Measurements from ENCODE around the gene CTNNBIP1.

The CTNNBIP1 gene

DNA sequence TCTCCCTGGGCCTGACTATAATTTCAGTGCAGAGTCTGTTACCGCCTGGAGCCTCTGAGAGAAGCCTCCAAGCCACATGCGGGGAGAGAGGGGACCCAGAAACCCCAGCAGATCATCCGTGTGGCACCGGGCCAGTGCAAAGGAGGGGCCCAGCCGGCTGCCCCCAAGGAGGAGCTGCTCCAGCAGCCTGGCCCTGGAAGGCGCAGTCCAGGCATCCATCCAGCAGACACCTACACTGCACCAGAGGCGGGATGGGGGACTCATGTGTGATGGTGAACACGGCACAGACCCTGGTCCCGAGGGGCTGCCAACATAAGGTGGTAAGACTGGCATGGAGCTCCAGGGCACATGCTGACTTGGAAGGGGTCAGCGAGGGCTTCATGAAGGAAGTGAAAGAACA, 46.7 kb downstream of the CTNNBIP1 start:
- Histone ChIP-seq H3K9ac (peak overlapping the region; percentile 59; the same call in 1 of the 2 replicates), H4K20me1 (0 out of 2 replicates have a peak, but pooled peaks cover 5% of the 10 kb centered on the region), H3K36me3 (peaks cover 10% of the 10 kb centered on the region; the same call in 1 of the 2 replicates), H3K9me3 (no peaks in the 10 kb centered on the region), H3K27ac (peak overlapping the region; percentile 69), H3K27me3 (no peaks in the 10 kb centered on the region), H3K4me2 (peak overlapping the region; percentile 85), H3K4me1 (peaks cover 91% of the 10 kb centered on the region), H3K4me3 (no peak overlapping the region)
- no peak for TF ChIP-seq Cebpa-rat (IDR thresholded peaks at IDR 0.05)

DNA sequence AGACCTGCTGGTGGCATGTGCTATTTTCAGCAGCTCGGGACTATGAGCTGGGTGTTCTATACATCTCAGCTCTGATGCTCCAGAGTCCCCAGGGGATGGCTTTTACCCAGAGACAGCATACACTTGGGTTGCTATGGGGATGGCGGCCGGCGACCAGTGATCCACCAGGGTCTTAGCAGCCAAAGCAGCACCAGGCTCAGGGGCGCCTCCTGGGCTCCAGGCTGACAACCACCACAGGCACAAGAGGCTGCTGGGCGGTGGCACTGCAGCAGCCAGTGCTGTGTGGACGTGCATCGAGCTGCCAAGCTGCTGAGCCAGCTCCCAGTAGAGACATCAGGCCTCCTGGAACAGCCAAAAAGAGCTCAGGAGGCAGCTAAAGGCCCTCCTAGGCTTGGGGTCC, 48.7 kb downstream of the CTNNBIP1 start:
- Histone ChIP-seq H3K4me1 (peaks cover 79% of the 10 kb centered on the region), H3K27me3 (no peaks in the 10 kb centered on the region), H3K4me2 (peak overlapping the region; percentile 52), H4K20me1 (0 out of 2 replicates have a peak, but pooled peaks cover 5% of the 10 kb centered on the region), H3K9me3 (no peaks in the 10 kb centered on the region), H3K36me3 (peaks cover 16% of the 10 kb centered on the region; the same call in 1 of the 2 replicates), H3K9ac (no peak overlapping the region), H3K4me3 (no peak overlapping the region), H3K27ac (no peak overlapping the region)
- no peak for TF ChIP-seq Cebpa-rat (IDR thresholded peaks at IDR 0.05)

DNA sequence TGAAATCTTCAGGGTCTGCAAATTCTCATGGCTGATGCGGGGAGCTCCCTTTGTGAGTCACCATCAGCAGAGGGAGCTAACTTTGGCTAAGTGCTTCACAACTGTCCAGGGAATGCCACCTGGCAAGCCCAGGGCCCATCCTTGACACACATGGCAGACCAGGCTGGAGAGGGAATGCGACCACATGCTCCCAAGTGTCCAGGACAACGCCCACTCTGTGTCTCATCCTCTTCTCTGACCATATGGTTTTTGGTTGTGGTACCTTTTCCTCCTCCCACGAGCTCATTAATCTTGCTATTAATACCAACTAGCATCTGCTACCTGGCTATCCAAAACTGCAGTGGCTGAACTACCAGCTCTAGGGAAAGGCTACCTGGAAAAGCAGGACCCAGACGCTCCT, 49.2 kb downstream of the CTNNBIP1 start:
- Histone ChIP-seq H3K36me3 (peaks cover 16% of the 10 kb centered on the region; the same call in 1 of the 2 replicates), H3K27me3 (no peaks in the 10 kb centered on the region), H3K27ac (no peak overlapping the region), H3K4me3 (no peak overlapping the region), H4K20me1 (0 out of 2 replicates have a peak, but pooled peaks cover 5% of the 10 kb centered on the region), H3K4me1 (peaks cover 79% of the 10 kb centered on the region), H3K9me3 (no peaks in the 10 kb centered on the region), H3K4me2 (peak overlapping the region; percentile 52), H3K9ac (no peak overlapping the region)
- no peak for TF ChIP-seq Cebpa-rat (IDR thresholded peaks at IDR 0.05)

DNA sequence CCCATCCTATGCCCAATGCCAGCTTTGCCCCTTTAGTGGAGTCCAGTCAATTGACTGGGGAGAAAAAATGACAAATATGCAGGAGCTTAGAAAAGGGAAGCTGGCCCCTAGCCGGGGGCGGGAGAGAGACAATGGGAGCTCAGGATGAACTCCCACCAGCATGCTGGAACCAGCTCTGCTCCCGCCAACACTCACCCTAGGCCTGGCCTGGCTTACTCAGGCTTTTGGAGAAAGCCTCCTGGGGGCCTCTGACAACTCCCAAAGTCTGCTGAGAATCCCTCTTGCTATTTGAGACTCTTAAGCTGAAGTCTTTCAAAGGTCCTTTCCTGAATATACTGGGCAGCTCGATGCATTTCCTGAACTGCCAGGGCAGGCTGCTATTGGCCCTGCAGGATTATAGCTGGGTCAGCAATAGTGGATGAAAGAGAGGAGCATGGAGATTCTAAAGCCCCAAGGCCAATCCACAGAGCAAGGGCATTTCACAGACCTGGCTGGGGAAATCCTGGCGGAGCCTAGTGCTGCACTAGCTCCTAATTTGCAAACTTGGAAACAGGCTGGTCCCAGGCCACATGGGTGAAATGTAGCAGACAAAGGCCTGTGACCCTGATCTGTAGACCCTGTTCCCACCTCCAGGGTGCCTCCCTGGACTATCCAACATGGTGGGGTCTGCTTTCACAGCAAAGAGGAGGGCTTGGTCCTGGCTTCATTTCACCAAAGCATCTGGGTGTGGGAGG, 50.6 kb downstream of the CTNNBIP1 start:
- H3K4me1 ChIP-seq, result peaks cover 67% of the 10 kb centered on the region
- no peak for TF ChIP-seq Cebpa-rat (IDR thresholded peaks at IDR 0.05)
- peaks cover 2% of the 10 kb centered on the region; the same call in 1 of the 2 replicates for H3K9me3 ChIP-seq
- 0 out of 2 replicates have a peak, but pooled peaks cover 5% of the 10 kb centered on the region for H4K20me1 ChIP-seq
- no peak overlapping the region for H3K4me3 ChIP-seq
- H3K9ac ChIP-seq, result no peak overlapping the region; the same call in 1 of the 2 replicates
- H3K27ac ChIP-seq, result no peak overlapping the region
- no peaks in the 10 kb centered on the region for H3K27me3 ChIP-seq
- H3K36me3 ChIP-seq, result peaks cover 16% of the 10 kb centered on the region
- H3K4me2 ChIP-seq, result no peak overlapping the region

DNA sequence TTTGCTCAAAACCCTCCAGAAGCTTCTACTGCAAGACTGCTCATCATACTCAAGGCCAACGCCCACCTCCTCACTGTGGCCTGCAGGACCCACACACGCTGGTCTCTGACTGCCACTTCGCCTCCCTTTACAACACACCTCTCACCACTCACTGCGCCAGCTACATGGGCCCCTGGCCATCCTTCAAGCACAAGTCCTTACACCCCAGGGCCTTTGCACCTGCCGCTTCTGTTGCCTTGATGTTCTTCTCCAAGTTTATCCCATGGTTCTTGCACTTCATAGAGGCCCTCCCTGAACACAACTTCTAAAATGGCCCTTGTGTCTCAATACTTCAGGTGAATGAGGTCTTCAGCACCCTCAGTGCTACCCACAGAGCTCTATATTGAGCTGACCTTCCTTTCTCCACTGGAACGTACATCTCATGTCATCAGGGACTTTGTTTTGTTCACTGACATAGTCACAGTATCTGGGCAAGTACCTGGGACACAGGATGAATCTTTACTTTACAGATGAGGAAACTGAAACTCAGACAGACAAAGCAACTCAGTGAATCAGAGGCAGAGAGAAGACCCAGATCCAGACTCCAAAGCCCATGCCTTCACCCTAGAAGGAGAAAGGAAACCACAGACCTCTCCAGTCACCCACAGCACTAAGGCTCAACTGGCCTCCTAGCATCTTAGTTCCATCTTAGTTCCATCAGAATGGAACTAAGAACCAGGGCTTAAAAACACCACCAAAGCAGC, 51.6 kb downstream of the CTNNBIP1 start:
- Histone ChIP-seq H3K36me3 (peaks cover 22% of the 10 kb centered on the region), H3K27ac (no peak overlapping the region), H3K4me1 (peaks cover 57% of the 10 kb centered on the region), H3K27me3 (no peaks in the 10 kb centered on the region), H3K4me2 (no peak overlapping the region), H3K9me3 (peaks cover 12% of the 10 kb centered on the region), H3K4me3 (no peak overlapping the region), H3K9ac (no peak overlapping the region), H4K20me1 (0 out of 2 replicates have a peak, but pooled peaks cover 5% of the 10 kb centered on the region)
- no peak for TF ChIP-seq Cebpa-rat (IDR thresholded peaks at IDR 0.05)

DNA sequence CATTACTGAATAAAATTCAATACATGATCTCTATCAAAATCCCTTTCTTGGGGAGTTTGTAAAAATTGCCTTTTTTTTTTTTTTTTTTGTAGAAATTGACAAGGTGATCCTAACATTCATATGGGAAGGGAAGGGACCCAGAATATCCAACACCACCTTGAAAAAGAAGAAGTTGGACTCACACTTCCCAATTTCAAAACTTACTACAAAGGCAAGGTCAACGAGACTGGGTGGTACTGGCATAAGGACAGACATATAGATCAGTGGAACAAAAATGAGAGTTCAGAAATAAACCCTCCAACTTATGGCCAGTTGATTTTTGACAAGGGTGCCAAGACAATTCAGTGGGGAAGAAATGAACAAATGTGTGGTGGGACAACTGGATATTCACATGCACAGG, 54.9 kb downstream of the CTNNBIP1 start:
- Histone ChIP-seq H3K4me3 (no peak overlapping the region), H3K27me3 (no peaks in the 10 kb centered on the region), H3K36me3 (peaks cover 33% of the 10 kb centered on the region), H3K9ac (no peak overlapping the region), H3K4me2 (no peak overlapping the region), H3K4me1 (peaks cover 54% of the 10 kb centered on the region), H3K27ac (no peak overlapping the region), H3K9me3 (peaks cover 17% of the 10 kb centered on the region), H4K20me1 (no peaks in the 10 kb centered on the region)
- no peak for TF ChIP-seq Cebpa-rat (IDR thresholded peaks at IDR 0.05)

DNA sequence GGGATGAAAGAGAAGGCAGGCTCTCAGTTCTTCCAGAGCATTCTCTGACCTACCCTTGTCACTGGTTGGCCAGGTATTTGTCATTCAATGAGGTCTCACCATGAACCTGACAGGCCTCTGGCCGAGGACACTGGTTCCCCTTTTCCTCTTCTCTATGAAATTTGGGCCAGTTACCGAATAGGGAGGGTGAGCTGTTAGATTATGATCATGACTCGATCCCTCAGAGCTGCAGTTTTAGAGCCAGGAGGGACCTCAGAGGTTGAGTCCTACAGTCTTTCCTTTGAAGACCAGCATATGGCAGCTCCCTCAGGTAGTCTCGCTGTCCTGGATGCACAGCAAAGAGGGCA, 56.8 kb downstream of the CTNNBIP1 start:
- no peak for TF ChIP-seq Cebpa-rat (IDR thresholded peaks at IDR 0.05)
- Histone ChIP-seq H3K9me3 (peaks cover 17% of the 10 kb centered on the region), H4K20me1 (no peaks in the 10 kb centered on the region), H3K36me3 (peaks cover 28% of the 10 kb centered on the region), H3K9ac (no peak overlapping the region), H3K27me3 (no peaks in the 10 kb centered on the region), H3K27ac (no peak overlapping the region), H3K4me1 (peaks cover 56% of the 10 kb centered on the region), H3K4me2 (no peak overlapping the region), H3K4me3 (no peak overlapping the region)

DNA sequence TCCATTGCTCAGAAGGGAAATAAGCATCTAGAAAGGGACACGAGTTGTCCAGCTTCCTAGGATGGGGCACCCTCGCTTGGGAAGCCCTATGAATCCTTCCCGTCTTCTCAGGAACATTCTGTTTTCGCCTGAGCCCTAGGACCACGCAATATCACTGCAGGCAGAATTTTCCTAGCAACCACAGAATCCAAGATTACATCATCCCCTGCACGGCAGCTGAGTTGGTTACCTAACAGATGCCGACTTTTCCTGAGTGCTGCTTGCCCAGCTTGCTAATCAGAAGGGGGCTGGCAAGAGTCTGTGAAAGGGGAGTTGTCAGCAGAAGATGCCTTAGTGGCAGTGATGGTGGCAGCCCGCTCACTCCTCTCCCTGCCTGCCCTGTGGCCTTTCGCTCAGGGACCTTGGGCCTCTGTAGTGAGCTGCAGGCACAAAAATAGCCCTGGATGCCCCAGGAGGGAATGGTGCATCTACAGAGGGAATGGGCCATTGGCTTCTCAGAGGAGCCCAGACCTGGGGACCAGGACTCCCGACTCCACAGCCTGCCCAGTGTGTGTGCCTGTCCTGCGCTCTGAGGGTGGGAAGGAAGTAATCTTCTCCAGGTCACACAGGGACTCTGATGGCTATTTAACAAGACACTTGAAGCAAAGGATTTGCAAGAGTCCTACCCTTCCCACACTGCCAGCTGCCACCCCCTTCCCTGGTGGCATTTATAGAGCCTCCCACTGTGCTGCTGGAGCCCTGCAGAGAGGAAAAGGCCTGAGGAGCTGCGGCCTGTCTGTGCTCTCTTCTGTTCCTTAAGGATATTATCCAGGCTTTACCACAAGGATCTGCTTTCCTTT, 57.4 kb downstream of the CTNNBIP1 start:
- H3K4me1 ChIP-seq, result peaks cover 62% of the 10 kb centered on the region
- H3K4me3 ChIP-seq, result no peak overlapping the region
- peak overlapping the region; percentile 94 for H3K4me2 ChIP-seq
- no peak for TF ChIP-seq Cebpa-rat (IDR thresholded peaks at IDR 0.05)
- H4K20me1 ChIP-seq, result no peaks in the 10 kb centered on the region
- peaks cover 17% of the 10 kb centered on the region for H3K9me3 ChIP-seq
- H3K27me3 ChIP-seq, result no peaks in the 10 kb centered on the region
- H3K36me3 ChIP-seq, result peaks cover 22% of the 10 kb centered on the region
- H3K27ac ChIP-seq, result peak overlapping the region; percentile 13; the same call in 1 of the 2 replicates
- H3K9ac ChIP-seq, result no peak overlapping the region

DNA sequence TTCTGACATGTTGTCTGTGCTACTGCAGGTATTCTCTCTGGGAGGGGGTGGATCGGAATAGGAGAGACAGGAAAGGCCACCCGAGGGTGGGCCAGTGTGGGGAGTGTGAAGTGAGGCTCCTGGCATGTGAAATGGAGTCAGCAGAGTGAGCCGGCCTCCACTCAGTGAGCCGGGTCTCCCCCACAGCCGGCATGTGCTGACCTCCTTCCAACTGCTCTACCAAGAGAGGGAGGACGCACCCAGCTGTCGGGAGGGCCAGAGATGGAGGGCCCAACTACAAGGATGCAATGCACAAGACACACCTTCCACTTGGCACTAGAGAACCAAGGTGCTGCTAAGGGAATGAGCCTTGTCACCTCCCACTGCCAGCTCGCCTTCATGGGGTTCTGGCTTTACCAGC, 58.1 kb downstream of the CTNNBIP1 start:
- H3K27me3 ChIP-seq, result no peaks in the 10 kb centered on the region
- H3K27ac ChIP-seq, result peak overlapping the region; percentile 98
- peak overlapping the region; percentile 94 for H3K4me2 ChIP-seq
- H3K4me1 ChIP-seq, result peaks cover 69% of the 10 kb centered on the region
- H3K9me3 ChIP-seq, result peaks cover 17% of the 10 kb centered on the region
- no peaks in the 10 kb centered on the region for H4K20me1 ChIP-seq
- peak overlapping the region; percentile 64; the same call in 1 of the 2 replicates for H3K4me3 ChIP-seq
- peaks cover 18% of the 10 kb centered on the region for H3K36me3 ChIP-seq
- peak overlapping the region; percentile 71; the same call in 1 of the 2 replicates for H3K9ac ChIP-seq
- no peak for TF ChIP-seq Cebpa-rat (IDR thresholded peaks at IDR 0.05)

All from BLaER1 (cell line).